ENCODE data around the gene MRTFB.

DNA sequence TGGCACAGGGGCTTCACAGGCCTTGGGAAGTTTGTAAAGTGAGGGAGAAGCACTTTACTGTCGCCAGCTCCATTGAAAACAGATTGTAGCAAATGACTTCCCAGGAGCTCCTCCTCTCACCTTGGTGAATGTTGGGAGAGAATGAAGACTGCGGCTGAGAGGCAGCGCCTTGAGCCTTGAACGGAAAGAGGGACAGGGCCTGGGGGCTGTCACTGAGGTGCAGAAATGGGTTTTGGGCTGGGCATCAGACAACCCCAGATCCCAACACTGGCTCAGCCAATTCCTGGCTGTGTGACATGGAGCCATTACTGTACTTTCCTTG is 603 bp upstream of the MRTFB start:
- TF ChIP-seq, protein P1, sequence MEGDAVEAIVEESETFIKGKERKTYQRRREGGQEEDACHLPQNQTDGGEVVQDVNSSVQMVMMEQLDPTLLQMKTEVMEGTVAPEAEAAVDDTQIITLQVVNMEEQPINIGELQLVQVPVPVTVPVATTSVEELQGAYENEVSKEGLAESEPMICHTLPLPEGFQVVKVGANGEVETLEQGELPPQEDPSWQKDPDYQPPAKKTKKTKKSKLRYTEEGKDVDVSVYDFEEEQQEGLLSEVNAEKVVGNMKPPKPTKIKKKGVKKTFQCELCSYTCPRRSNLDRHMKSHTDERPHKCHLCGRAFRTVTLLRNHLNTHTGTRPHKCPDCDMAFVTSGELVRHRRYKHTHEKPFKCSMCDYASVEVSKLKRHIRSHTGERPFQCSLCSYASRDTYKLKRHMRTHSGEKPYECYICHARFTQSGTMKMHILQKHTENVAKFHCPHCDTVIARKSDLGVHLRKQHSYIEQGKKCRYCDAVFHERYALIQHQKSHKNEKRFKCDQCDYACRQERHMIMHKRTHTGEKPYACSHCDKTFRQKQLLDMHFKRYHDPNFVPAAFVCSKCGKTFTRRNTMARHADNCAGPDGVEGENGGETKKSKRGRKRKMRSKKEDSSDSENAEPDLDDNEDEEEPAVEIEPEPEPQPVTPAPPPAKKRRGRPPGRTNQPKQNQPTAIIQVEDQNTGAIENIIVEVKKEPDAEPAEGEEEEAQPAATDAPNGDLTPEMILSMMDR (IDR thresholded peaks at IDR 0.05): no peak
- no peak for TF ChIP-seq POLR2A (IDR thresholded peaks at IDR 0.05)
